ENCODE measurements around the gene NME3. TPM values are rescaled to one million over a fixed set of nuclear protein-coding genes. Genes with fewer than 3 reads are reported as not detected.

Gene NME3
- total RNA-seq, 1 experiment from 2014 or later = 12.9 TPM

DNA sequence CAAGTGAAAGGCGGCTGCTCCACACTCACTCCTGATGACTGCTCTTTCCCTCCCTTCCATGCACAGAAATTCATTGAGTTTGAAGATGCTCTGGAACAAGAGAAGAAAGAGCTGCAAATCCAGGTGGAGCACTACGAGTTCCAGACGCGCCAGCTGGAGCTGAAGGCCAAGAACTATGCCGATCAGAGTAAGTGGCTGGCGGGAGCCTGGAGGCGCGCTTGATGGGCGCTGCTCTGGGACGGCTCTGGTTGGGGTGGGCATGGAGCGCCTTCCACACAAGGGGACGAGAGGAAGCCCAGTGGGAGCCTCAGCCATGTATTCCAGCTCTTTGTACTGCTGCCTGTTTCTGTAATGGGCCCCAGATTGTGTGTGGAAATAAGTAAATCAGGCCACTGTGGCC, 46.9 kb downstream of the NME3 start:
- in situ Hi-C loops (cut with HindIII; ENCODE audit: low pct_unique_long_range_greater_than_20kb, low sequenced_read_pairs) = no loop called here
- DNase-seq (ENCODE audit: low read depth, low spot score) = no peak

DNA sequence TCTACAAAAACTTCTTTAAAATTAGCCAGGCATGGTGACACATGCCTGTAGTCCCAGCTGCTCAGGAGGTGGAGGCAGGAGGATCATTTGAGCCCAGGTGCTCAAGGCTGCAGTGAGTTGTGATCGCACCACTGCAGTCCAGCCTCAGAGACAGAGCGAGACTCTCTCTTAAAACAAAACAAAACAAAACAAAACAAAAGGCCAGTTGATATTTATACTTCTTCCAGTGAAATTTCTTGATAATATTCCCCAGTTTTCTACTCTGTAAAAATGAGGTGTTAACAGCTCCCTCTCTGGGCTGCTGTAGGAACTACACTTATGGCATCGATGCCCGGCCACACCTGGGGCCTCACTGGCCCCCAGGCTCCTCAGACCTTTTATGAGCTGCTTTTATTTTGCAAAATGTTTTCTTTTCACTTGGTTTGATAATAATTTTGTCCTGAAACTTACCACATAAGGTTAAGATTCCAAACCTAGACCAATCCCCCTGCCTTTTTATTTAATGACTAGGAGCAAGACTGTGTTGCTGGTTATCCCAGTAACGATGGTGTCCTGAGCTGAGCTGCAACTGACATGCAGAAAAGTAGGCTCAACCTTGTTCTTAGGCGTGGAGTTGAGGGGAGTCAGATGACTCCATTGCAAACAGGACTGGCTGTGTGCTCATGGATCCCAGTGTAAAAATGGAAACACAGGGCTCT, 47.7 kb downstream of the NME3 start:
- peak; percentile 64 for DNase-seq (ENCODE audit: low read depth, low spot score)
- in situ Hi-C loops (cut with HindIII; ENCODE audit: low pct_unique_long_range_greater_than_20kb, low sequenced_read_pairs) = no loop called here

GRCh38 chr16:1721372-1721771, 50.0 kb downstream of the NME3 start:
- DNase-seq (ENCODE audit: low read depth, low spot score) = no peak
- in situ Hi-C loops (cut with HindIII; ENCODE audit: low pct_unique_long_range_greater_than_20kb, low sequenced_read_pairs) = no loop called here

Small RNAs within 50 kb of the gene (small RNA-seq; reads per million reads assigned to genes)
- gene MIR3177 = 0.02 to 1.1 reads per million in 2 experiments

Other genes with a start within 250 kb of the NME3 start
- not detected in 2 replicates for gene TMEM204, start 237.9 kb downstream of the NME3 start, total RNA-seq (2014; rRNA removed; shearing (Covaris generic))
- gene IFT140, start 159.5 kb downstream of the NME3 start, total RNA-seq (2014; rRNA removed; shearing (Covaris generic)) = 4.9 and 6.7 TPM in 2 replicates
- 4.7 and 5.4 TPM in 2 replicates for gene CRAMP1, start 159.2 kb downstream of the NME3 start, total RNA-seq (2014; rRNA removed; shearing (Covaris generic))
- 45.5 and 48.5 TPM in 2 replicates for gene JPT2, start 93.3 kb downstream of the NME3 start, total RNA-seq (2014; rRNA removed; shearing (Covaris generic))
- gene MAPK8IP3, start 65.3 kb downstream of the NME3 start, total RNA-seq (2014; rRNA removed; shearing (Covaris generic)) = 19.3 and 20.3 TPM in 2 replicates
- gene EME2, start 1.3 kb upstream of the NME3 start, total RNA-seq (2014; rRNA removed; shearing (Covaris generic)) = 4.3 and 8.6 TPM in 2 replicates
- gene MRPS34, start 1.6 kb upstream of the NME3 start, total RNA-seq (2014; rRNA removed; shearing (Covaris generic)) = 102 TPM in 2 replicates
- 12.8 and 13.1 TPM in 2 replicates for gene SPSB3, start 11.0 kb upstream of the NME3 start, total RNA-seq (2014; rRNA removed; shearing (Covaris generic))
- gene NUBP2, start 11.4 kb upstream of the NME3 start, total RNA-seq (2014; rRNA removed; shearing (Covaris generic)) = 57.9 and 58.1 TPM in 2 replicates
- gene IGFALS, start 22.2 kb upstream of the NME3 start, total RNA-seq (2014; rRNA removed; shearing (Covaris generic)) = not detected in 2 replicates
- gene HAGH, start 55.3 kb upstream of the NME3 start, total RNA-seq (2014; rRNA removed; shearing (Covaris generic)) = 41.3 and 50.9 TPM in 2 replicates
- gene FAHD1, start 55.7 kb upstream of the NME3 start, total RNA-seq (2014; rRNA removed; shearing (Covaris generic)) = 75.3 and 96.5 TPM in 2 replicates
- 0.48 TPM in 1 of 2 replicates, not detected in the other for gene MEIOB, start 100.6 kb upstream of the NME3 start, total RNA-seq (2014; rRNA removed; shearing (Covaris generic))
- gene HS3ST6, start 146.9 kb upstream of the NME3 start, total RNA-seq (2014; rRNA removed; shearing (Covaris generic)) = not detected in 2 replicates
- 17.2 and 23.6 TPM in 2 replicates for gene MSRB1, start 171.7 kb upstream of the NME3 start, total RNA-seq (2014; rRNA removed; shearing (Covaris generic))
- gene RPL3L, start 183.1 kb upstream of the NME3 start, total RNA-seq (2014; rRNA removed; shearing (Covaris generic)) = not detected in 2 replicates
- gene NDUFB10, start 188.0 kb upstream of the NME3 start, total RNA-seq (2014; rRNA removed; shearing (Covaris generic)) = 234 and 241 TPM in 2 replicates
- 2,672 and 2,687 TPM in 2 replicates for gene RPS2, start 193.3 kb upstream of the NME3 start, total RNA-seq (2014; rRNA removed; shearing (Covaris generic))
- not detected in 2 replicates for gene RNF151, start 195.3 kb upstream of the NME3 start, total RNA-seq (2014; rRNA removed; shearing (Covaris generic))
- gene TBL3, start 200.5 kb upstream of the NME3 start, total RNA-seq (2014; rRNA removed; shearing (Covaris generic)) = 26.5 and 27.9 TPM in 2 replicates
- not detected in 2 replicates for gene NOXO1, start 209.9 kb upstream of the NME3 start, total RNA-seq (2014; rRNA removed; shearing (Covaris generic))
- gene GFER, start 212.7 kb upstream of the NME3 start, total RNA-seq (2014; rRNA removed; shearing (Covaris generic)) = 29.2 and 33.9 TPM in 2 replicates
- gene SYNGR3, start 218.4 kb upstream of the NME3 start, total RNA-seq (2014; rRNA removed; shearing (Covaris generic)) = 0.37 and 1.5 TPM in 2 replicates
- gene ZNF598, start 238.3 kb upstream of the NME3 start, total RNA-seq (2014; rRNA removed; shearing (Covaris generic)) = 10.4 and 10.7 TPM in 2 replicates
- gene NPW, start 248.2 kb upstream of the NME3 start, total RNA-seq (2014; rRNA removed; shearing (Covaris generic)) = 0.55 TPM in 1 of 2 replicates, not detected in the other

Measured in SK-MEL-5 (cell line).